ENCODE results near the gene SNX14. TPM values are rescaled to one million over a fixed set of nuclear protein-coding genes. Genes with fewer than 3 reads are reported as not detected.
A peak's percentile ranks its signal among the peaks of the same experiment; 100 is the strongest.
"Not testable (repeated sequence)": the region's sequence is repeated elsewhere in the genome, so short reads cannot be mapped to it uniquely, and the experiment has no call there.

The SNX14 gene
- total and polyA plus RNA-seq, 12 donors: 21.3 to 52.5 (median 28.5) TPM

DNA sequence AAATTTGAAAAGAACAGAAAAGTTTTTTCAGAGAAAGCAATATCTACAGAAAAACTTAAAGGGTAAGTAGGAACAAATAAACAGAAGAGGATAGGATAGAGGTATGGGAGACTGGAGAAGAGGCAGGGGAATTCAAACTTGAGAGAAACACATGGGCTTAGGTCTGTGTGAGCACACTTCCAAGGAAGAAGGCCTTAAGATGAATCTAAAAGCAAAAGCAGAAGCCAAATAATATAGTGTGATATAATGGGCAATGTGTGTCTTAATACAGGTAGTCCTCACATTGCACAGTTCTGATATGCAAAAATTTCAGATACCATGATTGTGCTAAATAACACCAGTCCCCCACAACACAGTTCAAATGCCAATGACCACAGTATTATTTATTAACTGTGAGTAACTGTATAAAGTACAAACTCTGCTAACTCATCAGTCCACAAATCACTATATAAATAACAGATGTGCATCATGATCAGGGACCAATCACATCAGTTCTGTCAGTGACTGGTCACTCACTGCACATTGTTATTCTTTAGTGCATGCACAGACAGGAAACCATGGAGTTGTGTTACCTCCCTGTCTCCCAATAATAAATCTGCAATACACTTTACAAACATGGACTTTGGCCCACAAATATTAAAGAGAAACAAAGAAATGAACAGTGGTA lies 18.6 kb downstream of the SNX14 start:
- DNase-seq (no peak), ATAC-seq (peak in 1 of 8 donors; percentile 25)
- Histone ChIP-seq H3K27me3 (no peaks in the 10 kb centered on the region), H3K9me3 (no peaks in the 10 kb centered on the region), H3K4me3 (no peak overlapping the region), H3K27ac (no peak overlapping the region), H3K36me3 (peaks cover 0 to 42% (median 6%) of the 10 kb centered on the region in 9 donors), H3K4me1 (peaks cover 0 to 54% (median 37%) of the 10 kb centered on the region in 9 donors)
- TF ChIP-seq, protein P1, sequence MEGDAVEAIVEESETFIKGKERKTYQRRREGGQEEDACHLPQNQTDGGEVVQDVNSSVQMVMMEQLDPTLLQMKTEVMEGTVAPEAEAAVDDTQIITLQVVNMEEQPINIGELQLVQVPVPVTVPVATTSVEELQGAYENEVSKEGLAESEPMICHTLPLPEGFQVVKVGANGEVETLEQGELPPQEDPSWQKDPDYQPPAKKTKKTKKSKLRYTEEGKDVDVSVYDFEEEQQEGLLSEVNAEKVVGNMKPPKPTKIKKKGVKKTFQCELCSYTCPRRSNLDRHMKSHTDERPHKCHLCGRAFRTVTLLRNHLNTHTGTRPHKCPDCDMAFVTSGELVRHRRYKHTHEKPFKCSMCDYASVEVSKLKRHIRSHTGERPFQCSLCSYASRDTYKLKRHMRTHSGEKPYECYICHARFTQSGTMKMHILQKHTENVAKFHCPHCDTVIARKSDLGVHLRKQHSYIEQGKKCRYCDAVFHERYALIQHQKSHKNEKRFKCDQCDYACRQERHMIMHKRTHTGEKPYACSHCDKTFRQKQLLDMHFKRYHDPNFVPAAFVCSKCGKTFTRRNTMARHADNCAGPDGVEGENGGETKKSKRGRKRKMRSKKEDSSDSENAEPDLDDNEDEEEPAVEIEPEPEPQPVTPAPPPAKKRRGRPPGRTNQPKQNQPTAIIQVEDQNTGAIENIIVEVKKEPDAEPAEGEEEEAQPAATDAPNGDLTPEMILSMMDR (IDR thresholded peaks at IDR 0.05): no peak
- intact Hi-C loops (cut with DNase I): no loop called here

DNA sequence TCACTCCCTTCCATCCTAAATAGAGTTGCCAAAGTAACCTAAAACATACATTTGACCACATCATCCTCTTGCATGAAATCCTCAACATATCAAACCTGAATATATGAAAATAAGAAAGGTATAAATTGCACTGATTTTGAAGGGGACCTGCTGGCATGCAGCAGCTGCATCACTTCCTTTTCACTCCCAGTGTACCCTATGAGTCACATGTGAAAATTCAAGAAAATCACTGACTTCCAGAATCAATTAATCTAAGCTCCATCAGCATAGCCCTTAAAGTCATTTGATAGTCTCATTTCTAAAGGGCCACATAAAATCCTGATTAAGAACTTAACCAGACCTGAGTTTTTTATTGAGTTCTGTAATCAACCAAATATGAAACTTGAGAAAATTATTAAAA lies 24.3 kb downstream of the SNX14 start:
- H3K4me3 ChIP-seq: no peak overlapping the region
- no peak for ATAC-seq
- H3K9me3 ChIP-seq: no peaks in the 10 kb centered on the region
- intact Hi-C loops (cut with DNase I): no loop called here
- no peak for DNase-seq
- TF ChIP-seq, protein P1 (IDR thresholded peaks at IDR 0.05): no peak
- H3K27me3 ChIP-seq: no peaks in the 10 kb centered on the region
- H3K4me1 ChIP-seq: peaks cover 0 to 15% (median 0%) of the 10 kb centered on the region in 9 donors
- no peak overlapping the region for H3K27ac ChIP-seq
- H3K36me3 ChIP-seq: peaks cover 0 to 75% (median 6%) of the 10 kb centered on the region in 9 donors

DNA sequence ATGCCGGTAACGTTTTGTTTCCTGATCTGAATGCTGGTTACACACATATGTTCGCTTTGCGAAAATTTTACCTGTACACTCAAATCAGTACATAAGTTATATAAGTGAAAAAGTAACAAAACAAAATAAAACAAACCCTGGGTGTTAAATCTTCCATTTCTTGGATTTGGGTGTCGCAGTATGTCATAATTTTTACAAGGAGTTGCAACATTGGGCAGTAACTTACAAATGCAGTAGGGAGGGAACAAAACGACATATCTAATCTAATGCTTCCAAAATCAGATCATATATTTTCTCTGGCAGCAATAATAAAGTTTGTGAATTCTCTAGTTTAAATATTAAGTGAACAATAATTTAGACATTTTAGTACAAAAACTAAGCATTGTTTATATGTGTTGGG lies 25.2 kb downstream of the SNX14 start:
- intact Hi-C loops (cut with DNase I): no loop called here
- TF ChIP-seq, protein P1 (IDR thresholded peaks at IDR 0.05): no peak
- ATAC-seq (no peak), DNase-seq (no peak)
- Histone ChIP-seq H3K27me3 (no peaks in the 10 kb centered on the region), H3K4me1 (peaks cover 0 to 15% (median 0%) of the 10 kb centered on the region in 9 donors), H3K36me3 (peaks cover 0 to 84% (median 6%) of the 10 kb centered on the region in 9 donors), H3K4me3 (no peak overlapping the region), H3K27ac (no peak overlapping the region), H3K9me3 (no peaks in the 10 kb centered on the region)
- WGBS, 2 donors: 91 to 92% methylated on average over 6 of the region's 6 CpGs

DNA sequence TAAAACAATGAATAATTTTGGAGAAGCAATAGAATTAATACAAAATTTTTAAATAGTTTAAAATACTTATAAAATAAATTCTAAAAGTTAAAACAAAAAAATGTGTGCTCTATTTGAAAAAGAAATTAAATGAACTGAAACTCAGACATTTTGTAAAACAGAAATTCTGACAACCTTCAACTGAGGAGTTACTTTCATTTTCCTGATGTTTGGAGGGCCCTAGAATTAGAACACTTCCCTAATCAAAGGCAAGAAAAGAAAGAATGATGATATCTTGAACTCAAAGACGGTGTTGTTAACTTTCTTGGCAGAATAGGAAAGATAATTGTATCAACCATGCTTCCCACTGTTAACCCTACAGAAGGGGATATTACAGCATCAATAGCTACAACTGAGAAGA lies 27.9 kb downstream of the SNX14 start:
- ATAC-seq (no peak), DNase-seq (no peak)
- H3K27ac ChIP-seq: no peak overlapping the region
- H3K27me3 ChIP-seq: no peaks in the 10 kb centered on the region
- no peak overlapping the region for H3K4me3 ChIP-seq
- WGBS, 2 donors: 8 to 14% methylated on average over 1 of the region's 1 CpG
- peaks cover 0 to 96% (median 7%) of the 10 kb centered on the region in 9 donors for H3K36me3 ChIP-seq
- H3K4me1 ChIP-seq: peaks cover 0 to 15% (median 0%) of the 10 kb centered on the region in 9 donors
- no peaks in the 10 kb centered on the region for H3K9me3 ChIP-seq
- TF ChIP-seq, protein P1 (IDR thresholded peaks at IDR 0.05): no peak
- intact Hi-C loops (cut with DNase I): no loop called here

DNA sequence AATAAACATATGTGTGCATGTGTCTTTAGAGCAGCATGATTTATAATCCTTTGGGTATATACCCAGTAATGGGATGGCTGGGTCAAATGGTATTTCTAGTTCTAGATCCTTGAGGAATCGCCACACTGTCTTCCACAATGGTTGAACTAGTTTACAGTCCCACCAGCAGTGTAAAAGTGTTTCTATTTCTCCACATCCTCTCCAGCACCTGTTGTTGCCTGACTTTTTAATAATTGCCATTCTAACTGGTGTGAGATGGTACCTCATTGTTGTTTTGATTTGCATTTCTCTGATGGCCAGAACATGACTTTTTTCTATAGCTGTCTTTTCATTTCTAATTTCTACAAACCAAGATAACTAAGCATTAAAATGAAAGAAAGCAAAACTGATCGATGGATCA lies 29.4 kb downstream of the SNX14 start:
- H3K27me3 ChIP-seq; H3K4me3 ChIP-seq; H3K9me3 ChIP-seq; intact Hi-C loops (cut with DNase I); H3K27ac ChIP-seq; DNase-seq; ATAC-seq: not testable (repeated sequence)
- Histone ChIP-seq H3K4me1 (peaks cover 0 to 12% (median 0%) of the 10 kb centered on the region in 9 donors), H3K36me3 (peaks cover 0 to 94% (median 13%) of the 10 kb centered on the region in 9 donors)
- 98 to 99% methylated on average over 1 of the region's 2 CpGs for WGBS, 2 donors

Measured in heart right ventricle (tissue), 16 donors.